Right lobe of liver (tissue), 6 donors: ENCODE data around the gene ZNF777. TPM values are rescaled to one million over a fixed set of nuclear protein-coding genes. Genes with fewer than 3 reads are reported as not detected.

Source experiments
- ATAC-seq, 4 donors: fragments of 200-7000 bp; cut with Tn5 transposase; one replicate each; pipeline ENCODE4 v1.9.1; 2020; ENCODE audit warnings: mild to moderate bottlenecking in 4 of 4, moderate library complexity in 4 of 4
- DNase-seq, 3 donors: peaks; one replicate each; pipeline ENCODE4 v3.0.0-alpha.2; 2020
- H3K27ac ChIP-seq, 3 donors: fragments of 200-600 bp; one replicate each; pipeline ENCODE4 v1.8.0; 2022
- H3K27me3 ChIP-seq, 2 donors: fragments of 200-600 bp; one replicate each; pipeline ENCODE4 v1.8.0; 2022
- H3K36me3 ChIP-seq, 4 donors: fragments of 200-600 bp; sonication (generic) in 1 of 4; one replicate each; pipeline versions ENCODE4 v1.5.1 to v1.8.0; 2017 to 2022; ENCODE audit warnings: control low read depth in 1 of 4
- H3K4me1 ChIP-seq, 4 donors: fragments of 200-600 bp; sonication (generic) in 1 of 4; one replicate each; pipeline versions ENCODE4 v1.5.1 to v1.8.0; 2017 to 2022; ENCODE audit warnings: control low read depth in 1 of 4
- H3K4me3 ChIP-seq, 3 donors: fragments of 200-600 bp; one replicate each; pipeline ENCODE4 v1.8.0; 2022
- H3K9me3 ChIP-seq, 4 donors: fragments of 200-600 bp; sonication (generic) in 1 of 4; one replicate each; pipeline versions ENCODE4 v1.5.1 to v1.8.0; 2017 to 2022; ENCODE audit warnings: control low read depth in 1 of 4
- CTCF ChIP-seq, 4 donors: fragments of 200-600 bp in 3 of 4; fragments of 450-650 bp in 1 of 4; IDR thresholded peaks; one replicate each; pipeline versions ENCODE4 v1.5.1 to v1.8.0; 2016 to 2022; ENCODE audit warnings: antibody characterized with exemption in 4 of 4, mild to moderate bottlenecking in 2 of 4
- POLR2A ChIP-seq: fragments of 450-650 bp; IDR thresholded peaks from one replicate; pipeline ENCODE4 v1.6.1; 2017; ENCODE audit warnings: antibody characterized with exemption, mild to moderate bottlenecking
- WGBS: methylation state at CpG from one replicate; pipeline ENCODE4 v1.1.6; 2018; ENCODE audit warnings: low coverage, low lambda C conversion rate; ENCODE audit not compliant: insufficient coverage; ENCODE audit errors: missing lambda C conversion rate; 5-methylcytosine and 5-hydroxymethylcytosine counted together
- intact Hi-C, 2 donors: fragments of 100-400 bp; cut with DNase I; formaldehyde crosslinking; loops; one replicate each; pipeline versions ENCODE4 v1.11.2 to v1.14.1; 2022
- total RNA-seq, 6 experiments: library from RNA; depleted of rRNA in 2 of 6; stranded (reverse); fragments of >200 nt in 2 of 6; fragmentation: NEBNext Ultra II Directional in 3 of 6; extraction: Animal tissue kit (Norgen Biotek cat#: 25700) in 3 of 6; gene quantifications; one replicate each; pipeline versions ENCODE4 v1.1.0 to v1.2.4, GENCODE V29; 2016 to 2023
- donor health status: DM: no; HTN: yes; CAD: no.
- donor health status: DM: no; HTN: no; CAD: no.
- donor health status: DM: no; HTN: no; CAD: no.
- donor health status: DM: no; HTN: yes; CAD: no.
- donor health status: DM: no; HTN: yes; CAD: no.

The ZNF777 gene
- total RNA-seq, 6 experiments from 2014 or later, result 5.3 to 7.0 (median 5.4) TPM

GRCh38 chr7:149497467-149498261 lies 36.8 kb upstream of the ZNF777 start, which contains the start of gene ZNF746:
ZNF746 (minus strand) TSS chr7:149497809; CDS start chr7:149497536, 273 bp downstream.
- Histone ChIP-seq H3K4me3 (peak within 1 kb of the TSS; percentile 62 to 77 (median 67)), H3K27me3 (no peaks in the 10 kb centered on the region), H3K4me1 (peaks cover 0 to 26% (median 10%) of the 10 kb centered on the region in 4 donors), H3K27ac (peak within 1 kb of the TSS; percentile 60 to 92 (median 73)), H3K36me3 (peaks cover 0 to 15% (median 8%) of the 10 kb centered on the region in 4 donors), H3K9me3 (no peaks in the 10 kb centered on the region)
- peak; percentile 87 to 94 (median 90) for ATAC-seq
- TF ChIP-seq POLR2A (peak; percentile 84), CTCF (IDR thresholded peaks at IDR 0.05) (peak; percentile 35 to 84 (median 57))
- intact Hi-C loops, result no loop called here
- DNase-seq, result peak; percentile 87 to 91 (median 89)
- WGBS, result 0% methylated on average over 4 of the region's 109 CpGs

- Histone ChIP-seq H3K9me3 (no peaks in the 10 kb centered on the region), H3K4me3 (peak overlapping the region; percentile 62 to 77 (median 67)), H3K27me3 (no peaks in the 10 kb centered on the region), H3K36me3 (peaks cover 4 to 23% (median 12%) of the 10 kb centered on the region in 4 donors), H3K4me1 (peaks cover 0 to 26% (median 10%) of the 10 kb centered on the region in 4 donors), H3K27ac (peak overlapping the region; percentile 50 to 92 (median 73))
- intact Hi-C loops, result no loop called here
- ATAC-seq (peak; percentile 25 to 48 (median 39)), DNase-seq (peak; percentile 70 to 77 (median 71))
- TF ChIP-seq CTCF (IDR thresholded peaks at IDR 0.05), result no peak
- TF ChIP-seq POLR2A, result no peak
- 0% methylated on average over 19 of the region's 51 CpGs for WGBS
These were observed 36.0 kb upstream of the ZNF777 start for GRCh38 chr7:149496642-149497391.

- TF ChIP-seq CTCF (IDR thresholded peaks at IDR 0.05), result no peak
- TF ChIP-seq POLR2A, result no peak
- H3K4me3 ChIP-seq, result peak overlapping the region; percentile 62 to 77 (median 67)
- H3K4me1 ChIP-seq, result peaks cover 0 to 26% (median 10%) of the 10 kb centered on the region in 4 donors
- intact Hi-C loops, result no loop called here
- peak; percentile 1 to 37 (median 20) for ATAC-seq
- H3K36me3 ChIP-seq, result peaks cover 6 to 31% (median 16%) of the 10 kb centered on the region in 4 donors
- no peaks in the 10 kb centered on the region for H3K9me3 ChIP-seq
- H3K27ac ChIP-seq, result peak overlapping the region in 1 of 3 donors; percentile 92
- 11% methylated on average over 6 of the region's 13 CpGs for WGBS
- H3K27me3 ChIP-seq, result no peaks in the 10 kb centered on the region
- DNase-seq, result peak; percentile 72 to 83 (median 79)
These were observed 35.2 kb upstream of the ZNF777 start for GRCh38 chr7:149495785-149496641.
